GM12891 (cell line): Measurements from ENCODE around the gene SIAH1.

Source experiments
- POLR2A ChIP-seq: IDR thresholded peaks from 2 replicates; pipeline ENCODE4 v1.6.1; 2011; ENCODE audit warnings: low read depth, low read length, control low read depth
- POLR2AphosphoS5 ChIP-seq: IDR thresholded peaks from 2 replicates; pipeline ENCODE4 v1.6.1; 2011; ENCODE audit warnings: low read depth, low read length, control low read depth
- TAF1 ChIP-seq: IDR thresholded peaks from 2 replicates; pipeline ENCODE4 v1.6.1; 2011; ENCODE audit warnings: low read depth, low read length, control low read depth

DNA sequence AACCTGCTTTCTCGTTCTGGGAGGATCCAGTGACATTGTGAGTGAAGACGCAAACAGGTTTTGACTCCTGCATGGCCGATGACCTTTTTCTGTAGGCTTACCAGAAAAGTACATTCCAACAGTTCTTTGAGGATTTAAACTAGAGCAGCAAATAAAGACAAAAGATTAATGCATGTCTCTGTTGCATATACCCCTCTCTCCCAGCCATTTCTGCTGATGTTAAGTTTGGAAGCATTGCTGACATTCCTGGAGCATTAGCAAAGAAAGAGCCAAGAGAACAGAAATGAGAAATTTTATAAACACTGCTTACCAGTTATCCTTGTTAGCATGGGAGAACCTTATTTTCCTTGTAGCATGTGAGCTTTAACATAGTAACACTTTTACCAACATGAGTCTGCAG lies 49.3 kb downstream of the SIAH1 start:
- TF ChIP-seq POLR2A (no peak), POLR2AphosphoS5 (no peak), TAF1 (no peak)
